T-helper 2 cell (primary cell): ENCODE measurements around the gene PPHLN1.
"Not testable (repeated sequence)": the region's sequence is repeated elsewhere in the genome, so short reads cannot be mapped to it uniquely, and the experiment has no call there.

Experiments used
- DNase-seq, 5 experiments: peaks; one replicate each; pipeline versions ENCODE4 v3.0.0 to v3.0.0-alpha.2; 2012 to 2022

Gene PPHLN1

DNA sequence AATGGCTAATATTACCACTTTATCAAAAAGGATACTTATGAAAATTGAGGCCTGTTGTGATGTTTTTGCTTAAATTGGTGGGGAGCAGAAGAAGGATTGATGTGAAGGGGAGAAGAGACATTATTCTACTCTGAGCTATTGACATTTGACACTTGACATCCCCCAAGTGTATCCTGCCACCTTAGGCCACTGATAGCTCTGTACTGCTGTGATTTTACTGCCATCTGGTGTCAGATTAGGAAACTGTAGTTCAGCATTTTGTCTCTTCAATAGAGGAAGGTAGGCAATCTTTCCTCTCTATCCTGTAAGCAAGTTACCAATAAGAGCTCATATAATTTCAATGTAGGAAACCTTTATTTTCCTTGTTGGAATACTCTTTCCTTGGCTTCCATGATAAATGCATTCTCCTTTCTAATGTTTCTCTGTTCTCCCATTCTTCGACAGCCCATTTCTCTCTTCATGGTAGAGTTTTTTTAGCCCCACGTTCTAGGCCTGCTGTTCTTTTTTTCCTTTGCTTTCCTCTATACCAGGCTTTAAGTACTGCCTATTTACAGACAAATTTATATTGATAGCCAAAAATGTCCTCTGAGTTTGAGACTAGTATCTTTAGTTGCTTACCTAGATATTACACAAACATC is 46.3 kb downstream of the PPHLN1 start:
- DNase-seq, result peak in 2 of 5 experiments; percentile 12 to 68

DNA sequence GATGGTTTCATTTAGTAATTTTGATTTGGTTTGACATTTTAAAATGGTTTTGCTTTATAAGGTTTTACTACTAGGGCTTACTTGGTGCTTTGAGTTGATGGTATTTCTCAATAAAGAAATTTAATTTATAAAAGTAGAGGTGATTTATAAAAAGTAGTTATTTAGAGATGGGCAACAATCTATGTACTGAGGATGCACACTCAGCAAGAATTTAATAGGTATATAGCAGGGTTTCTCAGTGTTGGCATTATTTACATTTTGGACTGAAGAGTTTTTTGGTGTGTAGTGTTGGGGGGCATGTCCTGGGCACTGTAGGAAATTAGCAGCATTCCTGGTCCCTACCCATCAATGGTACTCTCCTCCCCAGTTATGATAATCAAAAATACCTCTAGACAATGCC is 47.7 kb downstream of the PPHLN1 start:
- DNase-seq, result no peak

- DNase-seq, result no peak
These were observed 54.8 kb downstream of the PPHLN1 start for GRCh38 chr12:42380733-42381132.

GRCh38 chr12:42382013-42382696 is 56.2 kb downstream of the PPHLN1 start:
- DNase-seq, result no peak

DNA sequence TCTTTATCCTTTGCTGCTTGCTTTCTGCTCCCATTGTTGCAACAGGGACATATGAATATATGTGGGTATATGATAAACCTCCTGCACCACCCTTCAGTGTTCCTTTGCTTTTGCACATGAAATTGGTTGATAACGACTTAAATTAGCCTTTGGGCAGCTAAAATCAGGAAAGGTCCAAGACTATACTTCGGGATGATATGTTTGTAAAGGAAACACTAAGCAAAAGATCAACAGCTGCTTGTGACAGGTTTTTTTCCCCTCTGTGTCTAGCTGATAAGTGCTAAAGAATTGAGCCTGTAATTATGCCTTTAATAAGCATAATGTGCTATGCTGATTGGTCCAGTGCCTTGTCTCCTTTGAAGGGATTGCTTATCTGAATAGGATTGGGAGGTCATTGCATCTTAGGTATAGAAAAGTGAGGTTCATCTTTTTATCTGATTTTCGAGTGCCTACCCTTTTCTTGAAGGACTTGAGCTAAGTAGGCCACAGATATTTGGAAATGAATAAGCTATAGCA is 59.4 kb downstream of the PPHLN1 start:
- DNase-seq, result no peak

GRCh38 chr12:42386308-42386707 is 60.3 kb downstream of the PPHLN1 start:
- no peak for DNase-seq

- DNase-seq, result not testable (repeated sequence)
These were observed 62.1 kb downstream of the PPHLN1 start for GRCh38 chr12:42388086-42388485.

- DNase-seq, result no peak
These were observed 68.5 kb downstream of the PPHLN1 start for GRCh38 chr12:42394429-42394828.

GRCh38 chr12:42396473-42397259 is 70.7 kb downstream of the PPHLN1 start:
- DNase-seq, result peak in 1 of 5 experiments; percentile 1

GRCh38 chr12:42402821-42403411 is 76.9 kb downstream of the PPHLN1 start:
- no peak for DNase-seq

DNA sequence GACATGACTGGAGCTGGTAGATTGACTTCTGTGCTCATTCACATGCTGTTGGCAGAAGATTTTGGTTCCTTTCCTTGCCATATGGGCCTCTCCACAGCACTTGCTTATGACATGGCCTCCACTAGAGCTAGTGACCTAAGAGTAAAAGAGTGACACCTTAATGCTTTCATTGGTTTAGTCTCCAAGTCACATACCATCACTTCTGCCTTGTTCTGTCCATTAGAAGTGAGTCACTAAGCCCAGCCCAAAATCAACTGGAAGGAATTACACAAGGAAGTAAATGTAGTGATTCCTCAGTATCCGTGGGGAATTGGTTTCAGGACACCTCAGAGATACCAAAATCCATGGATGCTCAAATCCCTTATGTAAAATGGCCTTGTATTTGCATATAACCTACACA is 81.3 kb downstream of the PPHLN1 start:
- DNase-seq, result no peak

DNA sequence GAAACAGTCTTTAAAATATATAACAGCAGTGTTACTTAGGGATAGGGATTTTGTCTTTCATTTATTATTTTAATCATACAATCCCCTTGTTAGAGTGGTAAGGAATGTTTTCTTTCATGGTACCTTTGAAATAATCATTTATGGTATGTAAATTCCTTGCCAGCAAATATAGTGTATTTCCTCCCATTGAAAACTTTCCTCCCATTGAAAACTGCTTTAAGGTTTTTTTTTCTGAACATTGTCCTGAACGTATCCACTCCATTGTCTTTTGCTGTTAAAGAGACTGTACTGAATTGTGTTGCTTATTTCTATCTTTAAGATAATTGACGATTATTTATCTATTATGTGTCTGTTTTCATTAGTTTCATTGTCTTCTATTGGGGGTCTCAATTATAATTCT is 83.5 kb downstream of the PPHLN1 start:
- no peak for DNase-seq

DNA sequence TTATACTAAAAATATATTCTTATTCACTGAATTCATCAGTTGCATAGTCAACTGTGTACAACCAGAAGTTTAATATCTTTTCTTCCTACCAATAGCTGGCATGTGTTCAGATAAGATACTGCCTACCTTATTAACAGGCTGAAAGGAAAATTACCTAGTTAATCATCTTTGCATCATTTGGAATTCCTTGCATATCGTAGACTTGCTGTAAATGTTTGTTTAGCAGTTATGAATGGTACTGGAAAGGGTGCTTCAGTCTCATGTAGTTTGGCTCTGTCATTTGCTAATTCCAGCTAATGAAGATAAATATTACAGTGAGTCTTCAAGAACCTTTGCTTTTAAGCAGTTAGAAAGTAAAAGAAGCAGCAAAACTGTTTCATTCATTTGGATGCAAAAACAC is 84.4 kb downstream of the PPHLN1 start:
- DNase-seq, result no peak

DNA sequence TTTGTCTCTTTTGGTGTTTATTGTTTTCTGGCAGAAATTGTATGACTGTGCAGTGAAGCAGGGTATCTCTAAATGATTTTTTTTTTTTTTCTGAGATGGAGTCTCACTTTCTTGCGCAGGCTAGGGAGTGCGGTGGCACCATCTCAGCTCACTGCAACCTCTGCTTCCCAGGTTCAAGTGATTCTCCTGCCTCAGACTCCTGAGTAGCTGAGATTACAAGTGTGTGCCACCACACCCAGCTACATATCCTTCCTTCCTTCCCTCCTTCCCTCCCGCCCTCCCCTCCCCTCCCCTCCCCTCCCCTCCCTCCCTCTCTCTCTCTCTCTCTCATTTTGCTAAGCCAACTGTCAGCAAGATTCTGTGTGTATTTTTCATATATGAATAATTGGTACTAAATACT is 94.4 kb downstream of the PPHLN1 start:
- no peak for DNase-seq

GRCh38 chr12:42421844-42422779 is 96.1 kb downstream of the PPHLN1 start:
- peak in 1 of 5 experiments; percentile 29 for DNase-seq

DNA sequence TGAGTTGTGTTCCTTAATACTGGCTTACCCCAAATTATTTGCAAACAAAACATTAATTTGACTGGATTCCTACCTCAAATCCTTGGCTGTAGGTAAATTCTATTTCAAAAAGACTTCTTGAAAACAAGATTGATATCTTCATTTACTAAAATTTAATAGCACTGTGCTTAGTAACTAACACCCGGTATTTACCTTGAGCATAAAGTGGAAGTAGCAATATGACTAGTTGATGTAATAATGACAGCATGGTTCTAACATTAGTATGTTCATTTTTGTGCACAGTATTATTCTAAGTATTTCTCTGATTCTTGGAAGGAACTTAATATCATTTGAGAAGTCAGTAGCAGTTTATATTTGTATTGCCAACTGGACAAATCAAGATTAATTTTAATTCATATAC is 96.8 kb downstream of the PPHLN1 start:
- no peak for DNase-seq

DNA sequence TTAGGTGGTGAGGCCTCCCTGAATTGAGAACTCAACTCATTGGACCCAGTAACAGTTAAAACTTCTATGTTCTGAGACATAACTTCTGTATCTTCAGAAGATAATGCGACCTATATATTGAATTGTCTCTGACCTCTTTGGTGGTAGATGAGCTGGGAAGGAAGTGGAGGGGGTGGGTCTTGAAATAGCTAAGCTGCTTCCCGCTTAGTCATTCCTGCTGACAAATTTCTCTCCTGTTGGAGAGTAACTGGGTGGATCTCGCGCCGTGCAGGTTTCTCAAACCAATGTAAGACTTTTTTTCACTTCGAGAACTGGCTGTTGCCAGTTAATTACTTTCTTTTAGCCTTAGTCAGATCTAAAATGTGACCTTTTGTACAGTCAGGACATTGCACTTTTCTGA is 100.8 kb downstream of the PPHLN1 start:
- DNase-seq, result no peak

DNA sequence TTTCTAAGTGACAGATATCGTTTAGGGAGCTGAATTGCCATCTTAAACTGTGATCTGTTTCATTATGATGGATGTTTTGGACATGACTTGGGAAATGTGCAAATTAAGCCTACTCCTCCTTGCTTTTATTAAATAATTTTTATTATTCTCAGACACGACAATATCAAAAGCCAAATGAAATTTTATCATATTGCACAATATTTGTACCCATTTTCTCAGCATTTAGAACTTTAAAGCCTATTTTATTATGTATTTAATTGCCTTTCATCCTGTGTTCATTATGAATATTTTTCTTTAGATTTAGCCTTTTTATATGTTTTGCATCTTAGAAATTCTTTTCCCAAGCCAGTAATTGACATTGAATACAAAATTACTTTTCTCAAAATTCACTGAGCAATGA is 102.9 kb downstream of the PPHLN1 start:
- no peak for DNase-seq

GRCh38 chr12:42432517-42433140 is 106.7 kb downstream of the PPHLN1 start:
- DNase-seq, result no peak

DNA sequence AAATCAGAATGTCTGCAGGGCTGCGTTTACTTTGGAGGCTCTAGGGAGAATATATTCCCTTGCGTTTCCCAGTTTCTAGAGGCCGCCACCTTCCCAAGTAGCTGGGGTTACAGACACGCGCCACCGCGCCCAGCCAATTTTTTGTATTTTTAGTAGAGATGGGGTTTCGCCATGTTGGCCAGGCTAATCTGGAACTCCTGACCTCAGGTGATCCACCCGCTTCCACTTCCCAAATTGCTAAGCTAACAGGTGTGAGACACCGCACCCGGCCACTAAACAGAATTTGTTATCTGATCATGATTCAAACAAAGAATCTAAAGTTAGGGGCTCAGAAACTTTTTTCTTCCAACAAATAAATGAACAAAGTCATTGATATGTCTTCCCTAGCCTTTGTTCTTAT is 114.6 kb downstream of the PPHLN1 start:
- no peak for DNase-seq

- DNase-seq, result no peak
These were observed 116.4 kb downstream of the PPHLN1 start for GRCh38 chr12:42442311-42442759.
